A673 (cell line): ENCODE results near the gene ADGRG1.

Experiments used
- CTCF ChIP-seq: fragments of 300-800, 200-600 bp; sonication (generic); conservative IDR thresholded peaks from 2 replicates; pipeline ENCODE4 v1.5.1; 2017; ENCODE audit warnings: low read depth, mild to moderate bottlenecking, antibody characterized with exemption, low read length, moderate library complexity, mixed read lengths
- EZH2 ChIP-seq: fragments of 200-600 bp; sonication (generic); IDR thresholded peaks from 2 replicates; pipeline ENCODE4 v1.6.1; 2017; ENCODE audit warnings: borderline replicate concordance, low read depth, mild to moderate bottlenecking, mixed read lengths, antibody characterized with exemption, low read length; ENCODE audit not compliant: poor library complexity, severe bottlenecking

- no peak for TF ChIP-seq CTCF
- no peak for TF ChIP-seq EZH2
Observed at GRCh38 chr16:57600952-57601580, 27.4 kb upstream of the ADGRG1 start.
